IMR-90 (cell line): ENCODE results near the gene RAI1. TPM values are rescaled to one million over a fixed set of nuclear protein-coding genes. Genes with fewer than 3 reads are reported as not detected.

Source experiments
- ATAC-seq: fragments of 200-7000 bp; cut with Tn5 transposase; 2 replicates; pipeline ENCODE4 v1.9.1; 2020; ENCODE audit warnings: low read depth, mild to moderate bottlenecking, moderate library complexity
- BruUV-seq: library from RNA; stranded (reverse); fragments of 400-500 nt; replicated peaks from 2 replicates; lab custom pipeline; 2021; lab: Mats Ljungman, UMichigan
- CTCF ChIA-PET: fragments of 300-600 bp; formaldehyde crosslinking; extraction: SDS; loops from one replicate; lab custom pipeline; 2021; ENCODE audit warnings: antibody characterized with exemption; lab: Yijun Ruan, JAX
- POLR2A ChIA-PET: fragments of 300-600 bp; sonication (Branson Sonifier 250); formaldehyde crosslinking; loops from one replicate; lab custom pipeline; 2022; ENCODE audit warnings: antibody characterized with exemption; ENCODE audit not compliant: unreplicated experiment; lab: Charles Lee
- DNase-seq: peaks from one replicate; pipeline ENCODE4 v3.0.0; 2013
- H2AFZ ChIP-seq: replicated peaks from 2 replicates; pipeline ENCODE3; 2013; ENCODE audit warnings: low read length, mild to moderate bottlenecking; ENCODE audit not compliant: poor library complexity
- H2AK5ac ChIP-seq: 2 replicates; pipeline ENCODE4 v1.6.1; 2013; ENCODE audit warnings: low read depth, low read length, inconsistent platforms
- H2AK9ac ChIP-seq: replicated peaks from 2 replicates; pipeline ENCODE3; 2013; ENCODE audit warnings: mild to moderate bottlenecking, low read depth, low read length, moderate library complexity; ENCODE audit not compliant: poor library complexity
- H2BK120ac ChIP-seq: 2 replicates; pipeline ENCODE4 v1.6.1; 2013; ENCODE audit warnings: low read depth, low read length, inconsistent platforms
- H2BK15ac ChIP-seq: 3 replicates; pipeline ENCODE4 v1.6.1; 2013; ENCODE audit warnings: low read depth, low read length, inconsistent platforms
- H2BK20ac ChIP-seq: 2 replicates; pipeline ENCODE4 v1.6.1; 2013; ENCODE audit warnings: low read depth, mild to moderate bottlenecking, inconsistent platforms, low read length, moderate library complexity
- H2BK5ac ChIP-seq: 2 replicates; pipeline ENCODE4 v1.6.1; 2013; ENCODE audit warnings: mild to moderate bottlenecking, low read depth, low read length, inconsistent platforms; ENCODE audit not compliant: poor library complexity, severe bottlenecking
- H3K14ac ChIP-seq: replicated peaks from 2 replicates; pipeline ENCODE4 v1.6.1; 2013; ENCODE audit warnings: low read depth, low read length, inconsistent platforms
- H3K18ac ChIP-seq: 2 replicates; pipeline ENCODE4 v1.6.1; 2013; ENCODE audit warnings: low read depth, low read length, control low read depth
- H3K23ac ChIP-seq: 2 replicates; pipeline ENCODE4 v1.6.1; 2013; ENCODE audit warnings: low read depth, low read length, inconsistent platforms
- H3K27ac ChIP-seq: 2 replicates; pipeline ENCODE4 v1.5.1; 2013; ENCODE audit warnings: mild to moderate bottlenecking, control low read depth, low read length; ENCODE audit not compliant: insufficient read depth
- H3K27me3 ChIP-seq: 2 replicates; pipeline ENCODE4 v1.6.1; 2013; ENCODE audit warnings: low read length; ENCODE audit not compliant: control insufficient read depth, insufficient read depth
- H3K36me3 ChIP-seq: 2 replicates; pipeline ENCODE4 v1.6.1; 2013; ENCODE audit warnings: low read length, mixed read lengths; ENCODE audit not compliant: control insufficient read depth, insufficient read depth
- H3K4ac ChIP-seq: 2 replicates; pipeline ENCODE4 v1.6.1; 2013; ENCODE audit warnings: low read depth, low read length, inconsistent platforms
- H3K4me1 ChIP-seq: 2 replicates; pipeline ENCODE4 v1.6.1; 2013; ENCODE audit warnings: low read length, mixed read lengths; ENCODE audit not compliant: control insufficient read depth, insufficient read depth
- H3K4me2 ChIP-seq: 2 replicates; pipeline ENCODE4 v1.6.1; 2013; ENCODE audit warnings: low read depth, mild to moderate bottlenecking, control low read depth, low read length, moderate library complexity
- H3K4me3 ChIP-seq: 2 replicates; pipeline ENCODE4 v1.5.1; 2013; ENCODE audit warnings: low read depth, mild to moderate bottlenecking, control low read depth, low read length, moderate library complexity; ENCODE audit not compliant: insufficient read depth
- H3K56ac ChIP-seq: 2 replicates; pipeline ENCODE4 v1.6.1; 2013; ENCODE audit warnings: low read length, inconsistent platforms; ENCODE audit not compliant: insufficient read depth; ENCODE audit errors: extremely low read depth
- H3K79me1 ChIP-seq, 2 experiments: 2 replicates each; pipeline ENCODE4 v1.6.1; 2013; ENCODE audit warnings: low read length in 2 of 2, inconsistent platforms in 1 of 2, low read depth in 1 of 2
- H3K9ac ChIP-seq: 2 replicates; pipeline ENCODE4 v1.6.1; 2013; ENCODE audit warnings: low read depth, low read length, control low read depth
- H3K9me1 ChIP-seq: 2 replicates; pipeline ENCODE4 v1.6.1; 2013; ENCODE audit warnings: low read length, inconsistent platforms; ENCODE audit not compliant: insufficient read depth
- H3K9me3 ChIP-seq: 2 replicates; pipeline ENCODE4 v1.6.1; 2013; ENCODE audit warnings: low read length; ENCODE audit not compliant: control insufficient read depth, insufficient read depth
- H4K20me1 ChIP-seq: 2 replicates; pipeline ENCODE4 v1.6.1; 2013; ENCODE audit warnings: low read length, inconsistent platforms; ENCODE audit not compliant: insufficient read depth
- H4K5ac ChIP-seq: 2 replicates; pipeline ENCODE4 v1.6.1; 2013; ENCODE audit warnings: mild to moderate bottlenecking, low read depth, low read length, control low read depth
- H4K8ac ChIP-seq, 2 experiments: 2 replicates each; pipeline ENCODE4 v1.6.1; 2013; ENCODE audit warnings: low read depth in 2 of 2, low read length in 2 of 2, control low read depth in 1 of 2, inconsistent platforms in 1 of 2
- H4K91ac ChIP-seq: 2 replicates; pipeline ENCODE4 v1.6.1; 2013; ENCODE audit warnings: low read depth, low read length, inconsistent platforms; ENCODE audit not compliant: insufficient read depth
- BHLHE40 ChIP-seq: fragments of 150-350 bp; IDR thresholded peaks from 2 replicates; pipeline ENCODE4 v1.6.1; 2016; ENCODE audit warnings: mild to moderate bottlenecking, low read depth, low read length
- MAFK ChIP-seq: IDR thresholded peaks from 2 replicates; pipeline ENCODE4 v1.6.1; 2012; ENCODE audit warnings: low read depth, low read length, improper control_type of control experiment
- MXI1 ChIP-seq: IDR thresholded peaks from 2 replicates; pipeline ENCODE4 v1.6.1; 2012; ENCODE audit warnings: low read depth, mild to moderate bottlenecking, low read length, moderate library complexity, borderline replicate concordance
- POLR2A ChIP-seq: IDR thresholded peaks from 2 replicates; pipeline ENCODE4 v1.6.1; 2012; ENCODE audit warnings: mild to moderate bottlenecking, low read depth, low read length
- RCOR1 ChIP-seq: IDR thresholded peaks from 2 replicates; pipeline ENCODE4 v1.6.1; 2012; ENCODE audit warnings: mild to moderate bottlenecking, low read length, improper control_type of control experiment; ENCODE audit not compliant: insufficient replicate concordance
- USF2 ChIP-seq: fragments of 150-350 bp; IDR thresholded peaks from 2 replicates; pipeline ENCODE4 v1.6.1; 2017; ENCODE audit warnings: mild to moderate bottlenecking, antibody characterized with exemption, low read length, low read depth
- WGBS, 2 experiments: methylation state at CpG; one replicate each; pipeline versions ENCODE4 v1.1.5 to v1.1.7; 2013; ENCODE audit warnings: missing lambda C conversion rate in 2 of 2; ENCODE audit not compliant: insufficient read length in 1 of 2; ENCODE audit errors: extremely low coverage in 2 of 2; 5-methylcytosine and 5-hydroxymethylcytosine counted together
- dilution Hi-C: fragments of 300-500 bp; cut with HindIII; formaldehyde crosslinking; loops from one replicate; pipeline ENCODE4 v1.14.3; 2018; ENCODE audit warnings: low sequenced_read_pairs; ENCODE audit not compliant: unreplicated experiment
- in situ Hi-C: fragments of 300-500 bp; cut with MboI; formaldehyde crosslinking; loops from 3 replicates; pipeline ENCODE4 v1.14.3; 2019; ENCODE audit warnings: low sequenced_read_pairs, inconsistent platforms, mixed read lengths
- intact Hi-C: fragments of 100-400 bp; cut with micrococcal nuclease; formaldehyde crosslinking; loops from 2 replicates; pipeline ENCODE4 v1.10.0; 2022
- polyA plus RNA-seq, 3 experiments: library from polyadenylated mRNA; depleted of rRNA; stranded (reverse); fragments of >200 nt; gene quantifications; 2 replicates each; pipeline ENCODE4 v1.2.3, GENCODE V29; 2012; ENCODE audit warnings: low replicate concordance in 1 of 3
- total RNA-seq: library from RNA; depleted of rRNA; stranded (reverse); fragments of >200 nt; gene quantifications from 2 replicates; pipeline ENCODE4 v1.2.3, GENCODE V29; 2012

The RAI1 gene
- total and polyA plus RNA-seq, 2 of the 4 experiments (the other 2 are of a cell fraction) = 1.8 to 10.5 TPM

DNA sequence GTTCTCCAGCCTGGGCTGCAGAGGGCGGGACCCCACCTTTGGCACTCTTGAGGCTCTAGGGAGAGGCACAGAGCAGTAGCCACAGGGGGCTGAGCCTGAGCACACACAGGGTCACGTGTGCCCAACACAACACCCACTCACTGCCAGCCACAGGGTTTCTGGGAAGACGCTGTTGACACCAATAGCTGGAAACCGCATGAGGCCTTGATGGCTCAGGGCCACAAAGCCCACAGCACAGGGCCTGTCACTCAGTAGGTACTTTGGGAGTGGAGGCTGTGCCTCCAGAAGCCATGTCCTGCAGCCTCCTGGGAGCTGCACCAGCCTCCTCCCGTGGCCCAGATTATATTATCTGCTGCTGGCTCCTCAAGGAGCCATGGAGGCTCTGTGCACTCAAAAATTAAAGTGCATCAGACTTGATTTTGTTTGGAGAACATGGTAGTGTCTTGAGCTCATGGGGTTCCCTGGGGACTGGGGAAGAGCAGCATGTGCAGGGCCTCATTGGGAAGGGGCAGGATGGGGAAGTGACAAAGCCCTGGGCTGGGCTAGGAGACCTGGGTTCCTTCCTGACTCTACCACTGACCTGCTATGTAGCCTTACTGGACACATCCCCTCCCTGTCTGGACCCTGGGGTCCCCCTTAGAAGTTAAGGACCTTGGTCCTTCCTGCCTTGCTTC lies 168.0 kb downstream of the RAI1 start:
- Histone ChIP-seq H2BK120ac (no peak overlapping the region), H3K14ac (no peak overlapping the region), H3K79me1 (no peaks in the 10 kb centered on the region), H2BK20ac (no peak overlapping the region), H3K9me1 (peaks cover 10% of the 10 kb centered on the region), H3K9ac (no peak overlapping the region; the same call in 1 of the 2 replicates), H3K4me3 (no peak overlapping the region), H3K36me3 (peaks cover 11% of the 10 kb centered on the region; the same call in 1 of the 2 replicates), H3K9me3 (no peaks in the 10 kb centered on the region), H2AK9ac (peak overlapping the region; percentile 91), H3K23ac (no peak overlapping the region), H3K56ac (no peak overlapping the region), H2BK15ac (no peak overlapping the region), H3K4me2 (no peak overlapping the region), H4K8ac (no peak overlapping the region; a peak in 1 of 4 replicates), H3K4me1 (peaks cover 13% of the 10 kb centered on the region; the same call in 1 of the 2 replicates), H3K27ac (no peak overlapping the region), H2AK5ac (peak overlapping the region; percentile 15; the same call in 1 of the 2 replicates), H3K4ac (no peak overlapping the region), H2AFZ (peak overlapping the region; percentile 23), H4K91ac (no peak overlapping the region), H4K20me1 (no peaks in the 10 kb centered on the region), H3K27me3 (no peaks in the 10 kb centered on the region), H3K18ac (no peak overlapping the region), H2BK5ac (no peak overlapping the region), H4K5ac (no peak overlapping the region; the same call in 1 of the 2 replicates)
- ChIA-PET POLR2A (no interaction called here), CTCF (no interaction called here)
- ATAC-seq (peak; percentile 16), DNase-seq (no peak)
- WGBS, 2 experiments = 71% methylated on average over 2 of the region's 5 CpGs; no CpG with 5 or more reads in 1 of the 2 experiments
- dilution Hi-C loops = no loop called here
- BruUV-seq = no TSS peak
- peak; percentile 28; the same call in 1 of the 2 replicates for TF ChIP-seq BHLHE40
- TF ChIP-seq POLR2A = no peak
- no peak for TF ChIP-seq RCOR1
- TF ChIP-seq MXI1 = no peak
- TF ChIP-seq USF2 = peak; percentile 77
- TF ChIP-seq MAFK = no peak
- intact Hi-C loops = no loop called here
- in situ Hi-C loops = no loop called here
